HG03460 (cell line): ENCODE data around the gene TBC1D8B.
A peak's percentile ranks its signal among the peaks of the same experiment; 100 is the strongest.

Experiments used
- ATAC-seq: cut with Tn5 transposase; IDR thresholded peaks from one replicate; pipeline ENCODE4 v1.9.1; 2021; ENCODE audit not compliant: unreplicated experiment

The TBC1D8B gene

GRCh38 chrX:106897259-106897658 is 94.8 kb downstream of the TBC1D8B start:
- ATAC-seq: no peak

GRCh38 chrX:106898462-106898861 is 96.0 kb downstream of the TBC1D8B start:
- peak; percentile 65 for ATAC-seq

DNA sequence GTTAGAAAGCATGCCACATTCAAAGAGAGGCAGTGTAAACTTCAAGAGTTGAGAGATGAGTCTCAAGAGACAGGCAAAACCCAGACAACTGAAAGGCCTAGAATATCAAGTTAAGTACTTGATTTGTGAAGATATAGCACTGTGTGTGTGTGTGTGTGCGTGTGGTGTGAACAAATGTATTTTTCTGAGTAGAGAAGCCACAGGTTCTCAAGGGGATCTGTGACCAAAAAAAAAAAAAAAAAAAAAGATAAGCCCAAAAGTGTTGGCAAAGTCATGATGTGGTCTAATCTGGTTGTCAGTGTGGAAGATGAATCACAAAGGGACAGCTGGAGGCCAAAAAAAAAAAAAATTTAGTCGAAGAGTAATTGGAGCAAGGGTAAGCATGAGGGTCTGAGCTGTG is 96.8 kb downstream of the TBC1D8B start:
- no peak for ATAC-seq

DNA sequence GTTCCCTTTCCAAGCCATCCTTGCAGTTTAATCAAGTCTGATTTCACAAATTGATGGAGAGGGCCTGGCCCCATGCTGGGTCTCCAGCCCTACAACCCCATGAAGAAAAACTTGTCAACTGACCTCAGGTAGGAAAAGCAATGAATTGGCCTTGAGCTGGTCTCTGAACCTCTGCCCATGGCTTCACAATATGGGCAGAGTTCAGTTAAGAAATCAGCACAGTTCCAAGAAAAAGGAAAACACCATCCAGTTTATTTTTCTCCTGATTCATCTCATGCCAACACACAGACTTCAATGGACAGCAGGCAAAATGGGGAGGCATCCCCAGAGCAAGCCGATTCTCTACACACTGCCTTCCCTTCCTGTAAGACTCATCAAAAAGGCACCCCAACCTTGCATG is 97.4 kb downstream of the TBC1D8B start:
- no peak for ATAC-seq

- ATAC-seq: no peak
These were observed 98.9 kb downstream of the TBC1D8B start for GRCh38 chrX:106901341-106901740.

GRCh38 chrX:106901781-106902219 is 99.3 kb downstream of the TBC1D8B start:
- ATAC-seq: no peak

DNA sequence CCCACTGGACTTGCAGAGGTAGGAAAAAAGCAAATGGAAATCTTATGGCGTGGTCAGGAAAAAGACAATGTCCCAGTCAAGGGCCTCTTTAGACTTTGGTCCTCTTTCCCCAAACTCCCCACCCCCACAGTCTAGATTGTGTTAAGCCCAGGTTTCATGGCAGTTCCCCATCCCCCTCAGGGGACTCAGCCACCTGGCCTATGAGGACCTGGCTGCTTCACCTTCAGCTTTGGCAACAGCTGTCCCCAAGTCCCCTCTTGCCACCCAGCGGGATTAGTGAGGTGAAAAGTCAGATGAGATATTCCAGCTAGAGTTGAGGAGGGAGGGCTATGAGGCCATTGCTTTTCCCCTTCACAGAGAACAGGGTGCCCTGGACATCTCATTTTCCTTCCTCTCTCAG is 100.2 kb downstream of the TBC1D8B start:
- ATAC-seq: no peak

DNA sequence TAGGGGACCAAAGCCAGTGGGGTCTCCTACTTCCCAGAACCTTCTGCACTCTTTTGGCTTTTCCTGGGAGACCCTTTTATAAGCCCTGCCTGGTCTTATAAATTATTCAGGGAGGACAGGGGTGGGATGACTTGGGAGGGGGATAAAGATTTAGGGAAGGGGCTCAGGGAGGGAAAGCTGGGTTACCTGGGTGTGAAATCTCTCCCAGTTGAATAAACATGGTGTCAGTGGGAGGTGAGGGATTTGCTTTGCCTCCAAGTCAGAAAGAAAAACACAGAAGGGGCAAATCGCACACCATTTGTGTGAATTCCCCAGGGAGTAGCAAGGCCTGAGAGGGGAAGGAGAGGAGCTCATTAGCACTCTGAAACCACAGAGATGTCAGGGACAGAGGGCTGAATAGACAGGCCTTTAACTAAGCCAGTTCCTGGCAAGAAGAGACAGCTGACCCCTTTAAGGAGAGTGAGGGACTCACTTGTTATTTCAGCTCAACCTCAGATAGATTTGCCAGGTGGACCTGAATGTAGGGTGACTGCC is 100.9 kb downstream of the TBC1D8B start, which contains the start of gene RIPPLY1:
Gene RIPPLY1 (minus strand): TSS at position 51 of the 534 bp plus-strand sequence. CDS start 54 bp downstream, outside the sequence.
- ATAC-seq: no peak

DNA sequence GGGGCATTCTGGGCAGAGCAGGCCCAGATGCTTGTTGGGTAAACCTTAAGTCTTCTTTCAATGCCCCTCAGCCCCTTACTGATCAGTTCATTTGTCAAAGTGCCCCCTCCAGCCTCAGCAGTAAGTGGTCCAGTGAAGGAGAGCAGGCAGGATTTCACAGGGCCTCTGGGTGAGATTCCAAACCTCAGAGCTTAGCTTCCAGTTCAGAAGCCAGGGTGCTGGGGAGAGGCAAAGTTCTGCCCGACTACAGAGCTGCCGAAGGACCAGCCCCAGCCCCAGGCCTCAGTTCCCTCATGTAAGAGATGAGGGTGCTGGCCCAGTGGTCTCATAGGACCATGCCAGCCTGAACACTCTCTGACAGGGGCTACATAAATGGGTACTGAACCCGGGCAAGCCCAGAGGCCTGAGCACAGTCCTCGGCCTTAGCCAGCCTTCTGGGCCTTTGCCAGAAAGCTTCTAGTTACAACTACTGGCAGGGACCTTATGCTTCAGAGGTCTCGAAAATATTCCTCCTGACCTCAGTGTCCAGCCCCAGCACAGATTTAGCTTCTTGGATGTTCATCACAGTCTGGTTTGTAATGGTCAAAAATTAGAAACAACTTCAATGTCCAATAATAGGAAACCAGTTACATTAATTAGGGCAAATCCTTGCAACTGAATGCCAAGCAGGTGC is 101.5 kb downstream of the TBC1D8B start:
- ATAC-seq: no peak

GRCh38 chrX:106905064-106905708 is 102.7 kb downstream of the TBC1D8B start:
- ATAC-seq: no peak

DNA sequence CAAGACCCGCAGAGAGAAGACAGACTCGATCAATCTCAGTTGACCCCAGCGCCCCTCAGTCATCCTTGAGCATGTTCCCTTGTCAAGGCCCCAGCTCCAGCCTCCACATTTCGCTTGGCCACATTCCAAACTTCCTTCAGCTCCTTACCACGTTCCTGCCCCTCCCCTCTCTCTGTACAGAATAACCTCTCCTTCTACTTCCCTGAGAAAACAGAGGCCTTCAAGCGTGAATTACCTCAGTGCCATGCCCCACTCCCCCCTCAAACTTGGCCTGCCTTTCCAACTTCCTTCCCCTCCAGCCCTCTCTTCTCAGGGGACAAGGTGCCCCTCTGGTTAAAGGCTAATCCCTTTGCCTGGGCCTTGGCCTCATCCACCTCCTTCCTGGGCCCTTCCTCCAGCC is 103.9 kb downstream of the TBC1D8B start:
- no peak for ATAC-seq

- ATAC-seq: no peak
These were observed 110.4 kb downstream of the TBC1D8B start for GRCh38 chrX:106912864-106913263.

DNA sequence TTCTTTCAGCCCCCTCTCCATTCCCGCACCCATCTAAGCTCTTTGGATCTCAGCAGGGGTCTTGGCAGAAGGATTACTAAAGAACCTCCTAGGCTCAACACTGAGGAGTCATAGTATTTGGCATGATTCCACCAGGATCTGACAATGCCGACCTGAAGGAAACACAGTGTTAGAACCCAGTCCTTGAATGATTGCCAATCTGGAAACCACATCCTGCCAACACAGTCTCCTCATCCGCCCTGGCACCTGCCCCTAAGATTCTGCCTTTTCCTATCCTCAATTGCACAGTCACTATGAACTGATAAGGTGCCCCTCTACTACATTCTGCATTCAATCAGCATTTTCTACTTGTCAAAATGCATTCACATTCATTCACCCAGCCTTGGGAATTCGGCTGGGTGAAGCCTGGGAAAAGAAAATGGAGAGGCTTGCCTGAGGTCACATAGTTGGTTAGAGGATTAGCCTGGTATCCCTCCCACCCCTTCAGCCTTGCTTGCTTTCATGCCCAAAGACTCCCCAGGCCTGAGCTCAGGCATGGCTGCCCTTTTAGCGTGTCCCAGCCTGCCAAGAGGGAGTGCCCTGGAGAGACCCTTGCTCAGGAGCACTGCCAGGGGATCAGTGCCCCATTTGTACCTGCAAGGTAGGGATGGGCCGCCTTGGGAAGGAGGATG is 115.5 kb downstream of the TBC1D8B start:
- no peak for ATAC-seq

- ATAC-seq: no peak
These were observed 117.5 kb downstream of the TBC1D8B start, which contains the start of gene CLDN2 for GRCh38 chrX:106919932-106920452. Gene CLDN2, plus strand, starts transcription at chrX:106920402. Its CDS starts 7,827 bp downstream, at chrX:106928229.

DNA sequence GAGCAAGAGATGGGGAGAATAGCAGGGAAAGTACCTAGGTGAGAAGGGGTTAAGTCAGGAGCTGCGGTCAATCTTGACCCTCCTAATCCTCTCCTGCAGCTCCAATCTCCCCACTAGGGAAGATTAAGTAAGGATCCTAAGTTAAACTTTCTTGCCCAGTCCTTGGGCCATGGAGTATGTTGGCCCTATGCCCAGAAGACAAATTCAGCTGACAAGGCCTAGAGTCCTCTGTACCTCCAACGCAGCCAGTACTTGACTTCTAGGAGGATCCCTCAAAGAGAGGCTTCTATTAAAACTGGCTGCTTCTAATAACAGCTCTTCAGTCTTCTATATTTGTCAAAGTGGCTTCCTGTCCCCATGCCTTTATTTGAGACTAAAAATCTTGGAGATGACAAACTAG is 119.2 kb downstream of the TBC1D8B start:
- ATAC-seq: no peak
